GM12878 (cell line): Measurements from ENCODE around the gene KRT86. TPM values are rescaled to one million over a fixed set of nuclear protein-coding genes. Genes with fewer than 3 reads are reported as not detected.

Experiments used
- BHLHE40 ChIP-seq, 2 experiments: fragments of 450-650 bp in 1 of 2; IDR thresholded peaks; 2 replicates each; pipeline ENCODE4 v1.6.1; 2011 to 2017; ENCODE audit warnings: low read depth in 2 of 2, borderline replicate concordance in 1 of 2, improper control_type of control experiment in 1 of 2, low read length in 1 of 2, mild to moderate bottlenecking in 1 of 2
- CHD1 ChIP-seq: IDR thresholded peaks from 2 replicates; pipeline ENCODE4 v1.6.1; 2012; ENCODE audit warnings: low read depth, low read length, improper control_type of control experiment
- HDGF ChIP-seq: fragments of 450-650 bp; IDR thresholded peaks from 2 replicates; pipeline ENCODE4 v1.6.1; 2016; ENCODE audit warnings: antibody characterized with exemption
- RCOR1 ChIP-seq: conservative IDR thresholded peaks from 2 replicates; pipeline ENCODE4 v1.6.1; 2012; ENCODE audit warnings: low read depth, low read length, improper control_type of control experiment
- WRNIP1 ChIP-seq: IDR thresholded peaks from 2 replicates; pipeline ENCODE4 v1.6.1; 2011; ENCODE audit warnings: low read depth, low read length, improper control_type of control experiment, borderline replicate concordance
- YY1 ChIP-seq: IDR thresholded peaks from 2 replicates; pipeline ENCODE4 v1.6.1; 2011; ENCODE audit warnings: low read depth, mild to moderate bottlenecking, low read length
- ZBTB4 ChIP-seq: fragments of 450-650 bp; formaldehyde crosslinking; IDR thresholded peaks from 2 replicates; pipeline ENCODE4 v1.4.0; 2022; ENCODE audit warnings: mild to moderate bottlenecking, moderate library complexity
- polyA plus RNA-seq, 11 experiments: library from polyadenylated mRNA; depleted of rRNA in 4 of 11; unstranded in 6 of 11; stranded (reverse) in 5 of 11; fragments of >200 nt; fragmentation: Nextera tagmentation in 4 of 11; fragmentation: Illumina TruSeq in 1 of 11; extraction: Ambion mirVana in 4 of 11; extraction: Trizol in 1 of 11; gene quantifications; 1 replicate in 1 of 11; 2 replicates in 10 of 11; pipeline versions ENCODE4 v1.2.1 to v1.2.3, GENCODE V29; 2011 to 2016; ENCODE audit warnings: inconsistent platforms in 2 of 11, missing spikeins in 2 of 11, low read depth in 1 of 11
- total RNA-seq, 4 experiments: library from RNA; depleted of rRNA in 3 of 4; stranded (reverse); fragments of >200 nt in 3 of 4; fragmentation: Illumina TruSeq in 1 of 4; extraction: Trizol in 1 of 4; gene quantifications; 2 replicates each; pipeline versions ENCODE4 v1.2.1 to v1.2.3, GENCODE V29; 2013 to 2021

Gene KRT86
- total and polyA plus RNA-seq, 10 of the 15 experiments (the other 5 are each of a cell fraction or from before 2014, with no cell fraction given): 0.11 to 0.54 (median 0.18) TPM; not detected in 4

- TF ChIP-seq RCOR1: no peak
- no peak for TF ChIP-seq BHLHE40 (IDR thresholded peaks at IDR 0.05; ENCODE audit: borderline replicate concordance in 1 of 2, low read depth in 2 of 2, low read length in 1 of 2)
- TF ChIP-seq ZBTB4: no peak
- no peak for TF ChIP-seq CHD1
- no peak for TF ChIP-seq HDGF
- no peak for TF ChIP-seq YY1
- TF ChIP-seq WRNIP1: no peak
Measured at GRCh38 chr12:52249511-52250047, 24.9 kb upstream of the KRT86 start (continued).
